ENCODE data around the gene FBXO31.

DNA sequence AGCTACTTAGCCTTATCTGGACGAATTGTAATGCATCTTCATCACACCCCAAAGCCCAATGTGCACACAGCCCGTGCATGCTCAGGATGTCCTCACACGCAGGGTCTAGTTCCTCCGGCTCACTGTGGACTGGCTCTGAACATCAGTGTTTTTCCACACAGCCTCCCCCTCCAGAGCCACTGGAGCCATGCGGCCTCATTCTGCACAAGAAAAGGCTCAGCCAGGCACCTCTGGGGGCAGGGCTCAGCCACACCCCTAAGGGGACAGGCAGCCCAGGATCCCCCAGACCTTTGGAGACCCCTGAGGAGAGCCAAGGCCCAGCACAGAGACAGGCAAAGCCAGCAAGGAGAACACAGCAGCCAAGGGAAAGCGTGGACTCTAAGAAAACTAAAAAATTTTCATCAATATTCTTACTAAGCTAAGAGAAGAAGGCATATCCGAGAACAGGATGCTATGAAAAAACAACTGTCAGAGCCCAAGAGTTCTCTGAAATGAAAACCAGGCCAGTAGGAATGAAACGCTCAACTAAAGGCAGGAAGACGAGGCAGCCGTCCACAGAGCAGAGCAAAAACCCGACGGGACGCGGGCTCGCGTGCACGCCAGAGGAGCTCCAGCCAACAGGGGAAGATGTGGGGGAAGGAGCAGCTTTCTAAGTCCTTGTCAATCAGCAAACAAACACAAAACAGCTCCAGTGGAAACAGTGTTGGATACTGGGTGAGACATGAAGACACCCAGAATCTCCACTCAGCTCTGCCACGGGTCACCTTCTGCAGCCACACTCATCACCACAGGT lies 43.0 kb upstream of the FBXO31 start:
- TF ChIP-seq, protein P1, sequence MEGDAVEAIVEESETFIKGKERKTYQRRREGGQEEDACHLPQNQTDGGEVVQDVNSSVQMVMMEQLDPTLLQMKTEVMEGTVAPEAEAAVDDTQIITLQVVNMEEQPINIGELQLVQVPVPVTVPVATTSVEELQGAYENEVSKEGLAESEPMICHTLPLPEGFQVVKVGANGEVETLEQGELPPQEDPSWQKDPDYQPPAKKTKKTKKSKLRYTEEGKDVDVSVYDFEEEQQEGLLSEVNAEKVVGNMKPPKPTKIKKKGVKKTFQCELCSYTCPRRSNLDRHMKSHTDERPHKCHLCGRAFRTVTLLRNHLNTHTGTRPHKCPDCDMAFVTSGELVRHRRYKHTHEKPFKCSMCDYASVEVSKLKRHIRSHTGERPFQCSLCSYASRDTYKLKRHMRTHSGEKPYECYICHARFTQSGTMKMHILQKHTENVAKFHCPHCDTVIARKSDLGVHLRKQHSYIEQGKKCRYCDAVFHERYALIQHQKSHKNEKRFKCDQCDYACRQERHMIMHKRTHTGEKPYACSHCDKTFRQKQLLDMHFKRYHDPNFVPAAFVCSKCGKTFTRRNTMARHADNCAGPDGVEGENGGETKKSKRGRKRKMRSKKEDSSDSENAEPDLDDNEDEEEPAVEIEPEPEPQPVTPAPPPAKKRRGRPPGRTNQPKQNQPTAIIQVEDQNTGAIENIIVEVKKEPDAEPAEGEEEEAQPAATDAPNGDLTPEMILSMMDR (IDR thresholded peaks at IDR 0.05; ENCODE audit: poor library complexity) = no peak
- TF ChIP-seq EZH2 (IDR thresholded peaks at IDR 0.05; ENCODE audit: borderline replicate concordance) (no peak), EZH2phosphoT487 (IDR thresholded peaks at IDR 0.05; ENCODE audit: low read depth, severe bottlenecking, unreplicated experiment) (no peak)
